CD14-positive monocyte (primary cell): ENCODE results near the gene VPS35L. TPM values are rescaled to one million over a fixed set of nuclear protein-coding genes. Genes with fewer than 3 reads are reported as not detected.

Experiments used
- DNase-seq, 3 donors: peaks; one replicate each; pipeline ENCODE4 v3.0.0-alpha.2; 2011 to 2022
- H2AFZ ChIP-seq: 2 replicates; pipeline ENCODE4 v1.6.0; 2012; ENCODE audit warnings: mild to moderate bottlenecking, low read depth, low read length, inconsistent platforms; ENCODE audit not compliant: insufficient read depth, poor library complexity, severe bottlenecking
- H3K27ac ChIP-seq, 2 donors: 1 replicate in 1 of 2; 2 replicates in 1 of 2; pipeline ENCODE4 v1.5.1; 2012 to 2013; ENCODE audit warnings: low read length in 2 of 2, control low read depth in 1 of 2, inconsistent platforms in 1 of 2, low read depth in 1 of 2, mild to moderate bottlenecking in 1 of 2
- H3K27me3 ChIP-seq, 2 donors: one replicate each; pipeline versions ENCODE4 v1.6.0 to v1.6.1; 2011 to 2013; ENCODE audit warnings: low read length in 2 of 2; ENCODE audit not compliant: control insufficient read depth in 2 of 2, insufficient read depth in 2 of 2
- H3K36me3 ChIP-seq, 2 donors: replicated peaks in 1 of 2; 1 replicate in 1 of 2; 2 replicates in 1 of 2; pipeline versions ENCODE4 v1.5.1 to v1.6.1; 2012 to 2013; ENCODE audit warnings: low read length in 2 of 2, control low read depth in 1 of 2, inconsistent platforms in 1 of 2, mild to moderate bottlenecking in 1 of 2; ENCODE audit not compliant: insufficient read depth in 2 of 2, control insufficient read depth in 1 of 2
- H3K4me1 ChIP-seq, 2 donors: 1 replicate in 1 of 2; 2 replicates in 1 of 2; pipeline versions ENCODE4 v1.5.1 to v1.6.1; 2012 to 2013; ENCODE audit warnings: low read length in 2 of 2, control low read depth in 1 of 2, inconsistent platforms in 1 of 2, mild to moderate bottlenecking in 1 of 2, moderate library complexity in 1 of 2; ENCODE audit not compliant: insufficient read depth in 2 of 2, control insufficient read depth in 1 of 2
- H3K4me2 ChIP-seq: replicated peaks from 2 replicates; pipeline ENCODE3; 2012; ENCODE audit warnings: low read length, moderate library complexity, mild to moderate bottlenecking; ENCODE audit not compliant: poor library complexity, severe bottlenecking; ENCODE audit errors: extremely low read depth
- H3K4me3 ChIP-seq, 3 experiments: fragments of 200-600 bp in 1 of 3; sonication (generic) in 1 of 3; replicated peaks in 1 of 3; 1 replicate in 2 of 3; 2 replicates in 1 of 3; pipeline ENCODE4 v1.5.1; 2011 to 2013; ENCODE audit warnings: low read length in 3 of 3, mild to moderate bottlenecking in 3 of 3, control low read depth in 2 of 3, low read depth in 2 of 3, inconsistent platforms in 1 of 3, moderate library complexity in 1 of 3
- H3K79me2 ChIP-seq: 2 replicates; pipeline ENCODE4 v1.6.0; 2012; ENCODE audit warnings: mild to moderate bottlenecking, control low read depth, inconsistent platforms, low read length, moderate library complexity; ENCODE audit not compliant: insufficient read depth
- H3K9ac ChIP-seq: 2 replicates; pipeline ENCODE4 v1.6.0; 2017; ENCODE audit warnings: low read length, mild to moderate bottlenecking; ENCODE audit not compliant: insufficient read depth, poor library complexity, severe bottlenecking
- H3K9me3 ChIP-seq, 2 donors: replicated peaks in 1 of 2; 1 replicate in 1 of 2; 2 replicates in 1 of 2; pipeline versions ENCODE4 v1.5.1 to v1.6.1; 2012 to 2013; ENCODE audit warnings: low read length in 2 of 2, control low read depth in 1 of 2; ENCODE audit not compliant: control insufficient read depth in 1 of 2, insufficient read depth in 1 of 2
- H4K20me1 ChIP-seq: 2 replicates; pipeline ENCODE4 v1.6.0; 2012; ENCODE audit warnings: mild to moderate bottlenecking, low read length, control low read depth, moderate library complexity; ENCODE audit not compliant: insufficient read depth
- H3K27ac Mint-ChIP-seq, 7 donors: one replicate each; pipeline ENCODE4 v1.8.0; 2020; ENCODE audit warnings: mild to moderate bottlenecking in 7 of 7, mixed read lengths in 7 of 7, moderate library complexity in 6 of 7, inconsistent platforms in 2 of 7
- H3K27me3 Mint-ChIP-seq, 3 donors: one replicate each; pipeline ENCODE4 v1.8.0; 2021 to 2022; ENCODE audit warnings: low read depth in 3 of 3, mild to moderate bottlenecking in 3 of 3, mixed read lengths in 3 of 3, moderate library complexity in 3 of 3, inconsistent platforms in 1 of 3
- H3K36me3 Mint-ChIP-seq, 2 donors: one replicate each; pipeline ENCODE4 v1.8.0; 2020; ENCODE audit warnings: mixed read lengths in 2 of 2, inconsistent platforms in 1 of 2, mild to moderate bottlenecking in 1 of 2
- H3K4me1 Mint-ChIP-seq: one replicate; pipeline ENCODE4 v1.8.0; 2020; ENCODE audit warnings: mild to moderate bottlenecking, mixed read lengths
- H3K4me3 Mint-ChIP-seq, 2 donors: one replicate each; pipeline ENCODE4 v1.8.0; 2020; ENCODE audit warnings: mild to moderate bottlenecking in 2 of 2, mixed read lengths in 2 of 2, moderate library complexity in 1 of 2
- H3K9me3 Mint-ChIP-seq, 7 donors: one replicate each; pipeline ENCODE4 v1.8.0; 2020 to 2022; ENCODE audit warnings: mixed read lengths in 7 of 7, mild to moderate bottlenecking in 6 of 7, moderate library complexity in 6 of 7, inconsistent platforms in 2 of 7
- WGBS: methylation state at CpG from one replicate; pipeline ENCODE4 v1.1.5; 2013; ENCODE audit warnings: missing lambda C conversion rate; ENCODE audit not compliant: insufficient coverage; 5-methylcytosine and 5-hydroxymethylcytosine counted together
- intact Hi-C, 2 donors: fragments of 100-400 bp; cut with micrococcal nuclease; formaldehyde crosslinking; loops; one replicate each; pipeline versions ENCODE4 v1.15.0 to v1.15.1; 2023
- polyA plus RNA-seq, 3 donors: library from polyadenylated mRNA; depleted of rRNA in 1 of 3; unstranded in 2 of 3; stranded (reverse) in 1 of 3; fragments of 300-500 nt in 2 of 3; fragments of >200 nt in 1 of 3; fragmentation: Illumina TruSeq in 2 of 3; gene quantifications; 1 replicate in 2 of 3; 2 replicates in 1 of 3; pipeline ENCODE4 v1.2.3, GENCODE V29; 2012 to 2021
- TF ChIP-seq, protein P1 (sequence below): fragments of 200-600 bp; IDR thresholded peaks from one replicate; pipeline ENCODE4 v1.8.0; 2022; ENCODE audit warnings: antibody characterized with exemption, mild to moderate bottlenecking

Gene VPS35L
- polyA plus RNA-seq, 3 donors: 29.7 to 51.4 (median 48.8) TPM

- Mint-ChIP-seq H3K27me3 (no peaks in the 10 kb centered on the region), H3K9me3 (no peaks in the 10 kb centered on the region), H3K27ac (no peak overlapping the region), H3K4me3 (no peak overlapping the region), H3K4me1 (no peaks in the 10 kb centered on the region), H3K36me3 (peaks cover 65 to 72% of the 10 kb centered on the region in 2 donors)
- Histone ChIP-seq H2AFZ (no peak overlapping the region), H3K79me2 (peaks cover 23% of the 10 kb centered on the region), H4K20me1 (no peaks in the 10 kb centered on the region), H3K4me2 (no peak overlapping the region), H3K9me3 (no peaks in the 10 kb centered on the region), H3K27ac (no peak overlapping the region), H3K9ac (no peak overlapping the region), H3K4me1 (no peaks in the 10 kb centered on the region), H3K4me3 (no peak overlapping the region), H3K36me3 (peaks cover 39 to 91% of the 10 kb centered on the region in 2 donors), H3K27me3 (no peaks in the 10 kb centered on the region)
- no peak for DNase-seq
- TF ChIP-seq, protein P1, sequence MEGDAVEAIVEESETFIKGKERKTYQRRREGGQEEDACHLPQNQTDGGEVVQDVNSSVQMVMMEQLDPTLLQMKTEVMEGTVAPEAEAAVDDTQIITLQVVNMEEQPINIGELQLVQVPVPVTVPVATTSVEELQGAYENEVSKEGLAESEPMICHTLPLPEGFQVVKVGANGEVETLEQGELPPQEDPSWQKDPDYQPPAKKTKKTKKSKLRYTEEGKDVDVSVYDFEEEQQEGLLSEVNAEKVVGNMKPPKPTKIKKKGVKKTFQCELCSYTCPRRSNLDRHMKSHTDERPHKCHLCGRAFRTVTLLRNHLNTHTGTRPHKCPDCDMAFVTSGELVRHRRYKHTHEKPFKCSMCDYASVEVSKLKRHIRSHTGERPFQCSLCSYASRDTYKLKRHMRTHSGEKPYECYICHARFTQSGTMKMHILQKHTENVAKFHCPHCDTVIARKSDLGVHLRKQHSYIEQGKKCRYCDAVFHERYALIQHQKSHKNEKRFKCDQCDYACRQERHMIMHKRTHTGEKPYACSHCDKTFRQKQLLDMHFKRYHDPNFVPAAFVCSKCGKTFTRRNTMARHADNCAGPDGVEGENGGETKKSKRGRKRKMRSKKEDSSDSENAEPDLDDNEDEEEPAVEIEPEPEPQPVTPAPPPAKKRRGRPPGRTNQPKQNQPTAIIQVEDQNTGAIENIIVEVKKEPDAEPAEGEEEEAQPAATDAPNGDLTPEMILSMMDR: no peak
- intact Hi-C loops: no loop called here
- WGBS: no CpG with 5 or more reads among the region's 1 CpG
Observed at GRCh38 chr16:19532601-19533000, 22.9 kb upstream of the VPS35L start.

DNA sequence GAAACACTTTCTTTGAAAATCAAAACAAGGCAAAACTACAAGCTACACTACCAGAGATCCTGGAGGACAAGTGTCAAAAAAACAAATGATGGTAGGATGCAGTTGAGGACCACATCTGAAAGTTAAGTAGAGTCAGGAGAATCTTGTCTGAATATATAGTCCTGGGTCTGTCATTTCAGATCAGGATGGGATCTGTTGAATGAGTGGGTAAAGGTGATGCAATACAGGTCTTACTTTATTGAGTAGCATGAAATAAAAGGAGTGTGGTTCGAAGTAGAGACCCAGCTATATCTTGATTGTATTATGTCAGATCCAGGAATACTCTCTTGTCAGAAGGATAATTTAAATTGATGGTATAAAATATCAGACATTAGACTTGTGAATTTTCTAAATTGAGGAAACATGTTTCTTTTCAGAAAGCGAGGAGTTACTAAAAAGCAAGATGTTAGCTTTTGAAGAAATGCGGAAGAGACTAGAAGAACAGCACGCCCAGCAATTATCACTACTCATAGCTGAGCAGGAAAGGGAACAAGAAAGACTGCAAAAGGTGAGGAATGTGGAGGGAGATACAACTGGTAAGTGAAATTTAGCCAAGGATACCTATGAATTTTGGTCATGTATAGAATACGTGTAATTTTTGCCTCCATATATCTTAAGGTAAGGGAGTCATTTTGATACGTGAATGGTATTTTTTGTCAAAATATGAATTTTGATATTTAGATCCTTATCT is 15.1 kb upstream of the VPS35L start:
- Histone ChIP-seq H2AFZ (no peak overlapping the region), H3K27me3 (no peaks in the 10 kb centered on the region), H3K36me3 (peaks cover 51 to 91% of the 10 kb centered on the region in 2 donors), H3K4me1 (no peaks in the 10 kb centered on the region), H3K4me3 (no peak overlapping the region), H3K4me2 (no peak overlapping the region), H3K9me3 (peaks cover 0 to 6% of the 10 kb centered on the region in 2 donors), H3K79me2 (no peaks in the 10 kb centered on the region), H3K9ac (no peak overlapping the region), H3K27ac (no peak overlapping the region), H4K20me1 (no peaks in the 10 kb centered on the region)
- DNase-seq: no peak
- Mint-ChIP-seq H3K36me3 (peaks cover 64 to 86% of the 10 kb centered on the region in 2 donors), H3K4me3 (no peak overlapping the region), H3K27ac (peak overlapping the region in 1 of 7 donors; percentile 1), H3K4me1 (no peaks in the 10 kb centered on the region), H3K9me3 (peaks cover 2 to 7% (median 4%) of the 10 kb centered on the region in 7 donors), H3K27me3 (no peaks in the 10 kb centered on the region)
- TF ChIP-seq, protein P1: no peak
- intact Hi-C loops: no loop called here
- WGBS: 83% methylated on average over 1 of the region's 6 CpGs
